Stimulated activated CD8-positive, alpha-beta memory T cell treated with anti-CD3 and anti-CD28 coated beads, Interleukin-7, amount 100 ng/mL, for 48 hours (primary cell): ENCODE results near the gene SLC9A8.
A peak's percentile ranks its signal among the peaks of the same experiment; 100 is the strongest.
"Not testable (repeated sequence)": the region's sequence is repeated elsewhere in the genome, so short reads cannot be mapped to it uniquely, and the experiment has no call there.

Source experiments
- DNase-seq, 2 donors: peaks; one replicate each; pipeline ENCODE4 v3.0.0-alpha.2; 2020; ENCODE audit warnings: low read depth in 1 of 2; ENCODE audit errors: extremely low read depth in 1 of 2

The SLC9A8 gene

GRCh38 chr20:49891476-49892110 lies 79.0 kb downstream of the SLC9A8 start:
- no peak for DNase-seq

- no peak for DNase-seq
Measured at GRCh38 chr20:49892260-49892659, 79.6 kb downstream of the SLC9A8 start.

GRCh38 chr20:49892817-49893216 lies 80.2 kb downstream of the SLC9A8 start:
- no peak for DNase-seq

GRCh38 chr20:49893242-49894072 lies 80.8 kb downstream of the SLC9A8 start:
- DNase-seq: peak in 1 of 2 donors; percentile 58

- DNase-seq: peak in 1 of 2 donors; percentile 29
Measured at GRCh38 chr20:49894073-49894470, 81.4 kb downstream of the SLC9A8 start.

GRCh38 chr20:49895474-49896093 lies 83.0 kb downstream of the SLC9A8 start:
- not testable (repeated sequence) for DNase-seq

GRCh38 chr20:49896204-49896603 lies 83.6 kb downstream of the SLC9A8 start:
- no peak for DNase-seq

- DNase-seq: no peak
Measured at GRCh38 chr20:49899541-49900383, 87.1 kb downstream of the SLC9A8 start.

- no peak for DNase-seq
Measured at GRCh38 chr20:49901588-49901987, 89.0 kb downstream of the SLC9A8 start.

- no peak for DNase-seq
Measured at GRCh38 chr20:49904440-49905214, 92.0 kb downstream of the SLC9A8 start.

GRCh38 chr20:49905415-49906091 lies 92.9 kb downstream of the SLC9A8 start:
- no peak for DNase-seq

- DNase-seq: no peak
Measured at GRCh38 chr20:49906101-49906604, 93.5 kb downstream of the SLC9A8 start.

GRCh38 chr20:49906615-49907154 lies 94.1 kb downstream of the SLC9A8 start:
- DNase-seq: no peak

GRCh38 chr20:49907405-49908257 lies 95.0 kb downstream of the SLC9A8 start:
- no peak for DNase-seq

GRCh38 chr20:49908258-49908565 lies 95.6 kb downstream of the SLC9A8 start:
- DNase-seq: no peak

GRCh38 chr20:49909499-49910339 lies 97.1 kb downstream of the SLC9A8 start:
- no peak for DNase-seq

GRCh38 chr20:49910340-49910706 lies 97.7 kb downstream of the SLC9A8 start:
- DNase-seq: no peak
